Stimulated activated CD8-positive, alpha-beta memory T cell treated with anti-CD3 and anti-CD28 coated beads, Interleukin-4, amount 100 ng/mL, for 4 hours (primary cell): ENCODE data around the gene SNPH.
A peak's percentile ranks its signal among the peaks of the same experiment; 100 is the strongest.
"Not testable (repeated sequence)": the region's sequence is repeated elsewhere in the genome, so short reads cannot be mapped to it uniquely, and the experiment has no call there.

ENCODE experiments used
- DNase-seq, 2 donors: peaks; one replicate each; pipeline ENCODE4 v3.0.0-alpha.2; 2020; ENCODE audit warnings: low read depth in 2 of 2, low spot score in 1 of 2

Gene SNPH, protein sequence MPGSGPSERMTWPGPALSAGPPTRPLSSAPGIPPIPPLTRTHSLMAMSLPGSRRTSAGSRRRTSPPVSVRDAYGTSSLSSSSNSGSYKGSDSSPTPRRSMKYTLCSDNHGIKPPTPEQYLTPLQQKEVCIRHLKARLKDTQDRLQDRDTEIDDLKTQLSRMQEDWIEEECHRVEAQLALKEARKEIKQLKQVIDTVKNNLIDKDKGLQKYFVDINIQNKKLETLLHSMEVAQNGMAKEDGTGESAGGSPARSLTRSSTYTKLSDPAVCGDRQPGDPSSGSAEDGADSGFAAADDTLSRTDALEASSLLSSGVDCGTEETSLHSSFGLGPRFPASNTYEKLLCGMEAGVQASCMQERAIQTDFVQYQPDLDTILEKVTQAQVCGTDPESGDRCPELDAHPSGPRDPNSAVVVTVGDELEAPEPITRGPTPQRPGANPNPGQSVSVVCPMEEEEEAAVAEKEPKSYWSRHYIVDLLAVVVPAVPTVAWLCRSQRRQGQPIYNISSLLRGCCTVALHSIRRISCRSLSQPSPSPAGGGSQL

DNA sequence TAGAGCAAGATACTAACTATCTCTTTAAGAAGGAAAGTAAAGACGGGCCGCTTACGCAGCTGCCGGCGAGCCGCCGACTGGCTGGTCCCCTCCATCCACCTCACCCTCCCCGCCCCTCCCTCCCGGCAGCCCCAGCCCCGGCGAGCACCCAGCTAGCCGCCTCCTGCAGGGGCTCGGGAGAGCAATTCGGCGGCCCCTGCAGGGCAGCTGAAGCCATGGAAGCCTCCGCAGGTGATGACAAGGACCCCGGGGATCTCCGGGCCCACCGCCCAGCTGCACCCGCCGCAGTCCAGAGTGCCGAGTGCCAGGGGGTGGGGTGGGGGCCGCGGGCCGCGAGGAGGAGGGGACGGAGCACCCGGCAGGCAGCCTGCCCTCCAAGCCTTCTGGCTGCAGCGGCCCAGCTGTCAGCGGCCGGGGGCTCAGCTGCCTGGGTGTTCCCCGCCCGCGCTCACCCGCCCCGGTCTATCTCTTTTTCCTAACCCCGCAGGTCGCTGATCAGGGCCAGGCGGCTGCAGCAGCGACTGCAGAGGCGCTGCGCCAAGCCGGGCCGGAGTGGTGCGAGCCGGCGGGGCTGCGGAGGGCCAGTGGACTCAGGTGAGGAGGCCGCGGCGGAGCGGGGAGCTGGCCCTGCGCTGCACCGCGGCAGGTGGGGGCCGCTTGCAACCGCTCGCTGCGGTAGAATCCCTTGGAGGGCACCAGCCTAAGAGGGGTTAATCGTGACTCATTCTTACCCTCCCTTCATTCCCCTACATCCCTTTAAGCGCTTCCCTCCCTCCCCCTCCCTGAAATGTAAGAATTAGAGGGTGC, at the start of gene SNPH:
Gene SNPH, plus strand, starts transcription at position 128 of the 807 bp plus-strand sequence. CDS start 29,946 bp downstream, outside the sequence.
- peak; percentile 24 to 52 for DNase-seq

DNA sequence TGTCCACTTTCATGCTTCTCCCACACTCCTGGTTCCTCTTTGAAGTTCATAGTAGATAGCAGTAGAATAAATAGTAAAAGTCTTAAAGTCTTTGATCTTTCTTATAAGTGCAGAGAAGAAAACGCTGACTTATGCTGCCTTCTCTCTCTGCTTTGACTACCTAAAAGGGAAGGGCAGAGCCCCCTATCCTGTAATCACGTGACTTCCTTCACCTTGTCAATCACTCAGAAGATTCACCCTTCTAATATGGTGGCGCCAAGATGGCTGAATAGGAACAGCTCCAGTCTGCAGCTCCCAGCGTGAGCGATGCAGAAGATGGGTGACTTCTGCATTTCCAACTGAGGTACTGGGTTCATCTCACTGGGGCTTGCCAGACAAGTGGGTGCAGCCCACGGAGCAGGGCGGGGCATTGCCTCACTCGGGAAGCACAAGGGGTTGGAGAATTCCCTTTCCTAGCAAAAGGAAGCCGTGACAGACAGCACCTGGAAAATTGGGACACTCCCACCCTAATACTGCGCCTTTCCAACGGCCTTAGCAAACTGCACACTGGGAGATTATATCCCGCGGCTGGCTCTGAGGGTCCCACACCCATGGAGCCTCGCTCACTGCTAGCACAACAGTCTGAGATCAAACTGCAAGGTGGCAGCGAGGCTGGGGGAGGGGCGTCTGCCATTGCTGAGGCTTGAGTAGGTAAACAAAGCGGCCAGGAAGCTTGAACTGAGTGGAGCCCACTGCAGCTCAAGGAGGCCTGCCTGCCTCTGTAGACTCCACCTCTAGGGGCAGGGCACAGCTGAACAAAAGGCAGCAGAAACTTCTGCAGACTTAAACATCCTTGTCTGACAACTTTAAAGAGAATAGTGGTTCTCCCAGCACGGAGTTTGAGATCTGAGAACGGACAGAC, 49.3 kb upstream of the SNPH start:
- not testable (repeated sequence) for DNase-seq

DNA sequence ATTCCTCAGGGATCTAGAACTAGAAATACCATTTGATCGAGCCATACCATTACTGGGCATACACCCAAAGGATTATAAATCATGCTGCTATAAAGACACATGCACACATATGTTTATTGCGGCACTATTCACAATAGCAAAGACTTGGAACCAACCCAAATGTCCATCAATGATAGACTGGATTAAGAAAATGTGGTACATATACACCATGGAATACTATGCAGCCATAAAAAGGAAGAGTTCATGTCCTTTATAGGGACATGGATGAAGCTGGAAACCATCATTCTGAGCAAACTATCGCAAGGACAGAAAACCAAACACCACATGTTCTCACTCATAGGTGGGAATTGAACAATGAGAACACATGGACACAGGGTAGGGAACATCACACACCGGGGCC, 43.3 kb upstream of the SNPH start:
- DNase-seq: not testable (repeated sequence)

DNA sequence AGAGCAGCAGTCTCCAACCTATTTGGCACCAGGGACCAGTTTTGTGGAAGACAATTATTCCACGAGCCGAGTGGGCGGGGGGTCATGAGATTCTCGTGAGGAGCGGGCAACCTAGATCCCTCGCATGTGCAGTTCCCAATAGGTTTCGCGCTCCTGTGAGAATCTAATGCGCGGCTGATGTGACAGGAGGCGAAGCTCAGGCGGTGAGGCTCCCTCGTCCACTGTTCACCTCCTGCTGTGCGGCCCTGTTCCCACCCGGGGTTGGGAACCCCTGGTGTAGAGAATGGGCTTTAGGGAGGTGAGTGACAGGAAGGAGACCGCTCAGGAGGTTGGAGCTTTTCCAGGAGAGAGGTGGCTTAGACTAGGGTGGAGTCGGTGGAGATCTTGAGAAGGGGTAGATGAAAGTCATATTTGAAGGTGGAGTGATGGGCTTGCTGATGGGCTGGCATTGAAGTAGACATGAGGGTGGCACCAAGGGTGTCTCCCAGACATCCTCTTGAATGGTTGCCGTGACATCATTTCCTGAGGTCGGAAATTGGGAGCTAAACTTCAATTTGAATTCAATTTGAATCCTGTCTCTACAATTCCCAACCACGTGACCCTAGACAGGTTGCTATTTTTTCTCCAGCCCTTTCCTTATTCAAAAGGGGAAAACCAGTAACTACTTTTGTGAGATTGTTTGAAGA, 41.7 kb upstream of the SNPH start:
- no peak for DNase-seq

DNA sequence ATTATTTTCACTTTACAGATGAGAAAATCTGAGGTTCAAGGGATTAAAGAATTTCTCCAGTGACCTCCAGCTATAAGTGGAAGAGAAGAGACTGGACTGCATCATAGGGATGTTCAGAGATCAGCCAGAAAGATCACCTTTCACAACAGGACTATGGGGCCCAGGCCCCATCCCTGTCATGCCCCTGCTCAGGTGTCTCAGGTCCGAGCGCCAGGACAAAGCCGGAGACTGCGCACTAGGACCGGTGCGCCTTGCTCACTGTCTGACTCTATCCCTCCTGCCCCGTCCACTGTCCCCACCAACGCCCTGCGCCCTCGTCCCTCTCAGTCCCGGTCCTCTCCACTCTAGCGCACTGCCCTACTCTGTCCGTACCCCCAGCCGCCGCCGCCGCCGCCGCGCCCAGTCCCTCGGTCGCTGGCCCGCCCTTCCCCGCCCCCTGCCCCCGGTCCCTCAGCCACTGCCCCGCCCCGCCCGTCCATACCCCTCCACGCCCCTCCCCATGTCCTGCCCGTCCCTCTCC, 40.8 kb upstream of the SNPH start:
- no peak for DNase-seq

DNA sequence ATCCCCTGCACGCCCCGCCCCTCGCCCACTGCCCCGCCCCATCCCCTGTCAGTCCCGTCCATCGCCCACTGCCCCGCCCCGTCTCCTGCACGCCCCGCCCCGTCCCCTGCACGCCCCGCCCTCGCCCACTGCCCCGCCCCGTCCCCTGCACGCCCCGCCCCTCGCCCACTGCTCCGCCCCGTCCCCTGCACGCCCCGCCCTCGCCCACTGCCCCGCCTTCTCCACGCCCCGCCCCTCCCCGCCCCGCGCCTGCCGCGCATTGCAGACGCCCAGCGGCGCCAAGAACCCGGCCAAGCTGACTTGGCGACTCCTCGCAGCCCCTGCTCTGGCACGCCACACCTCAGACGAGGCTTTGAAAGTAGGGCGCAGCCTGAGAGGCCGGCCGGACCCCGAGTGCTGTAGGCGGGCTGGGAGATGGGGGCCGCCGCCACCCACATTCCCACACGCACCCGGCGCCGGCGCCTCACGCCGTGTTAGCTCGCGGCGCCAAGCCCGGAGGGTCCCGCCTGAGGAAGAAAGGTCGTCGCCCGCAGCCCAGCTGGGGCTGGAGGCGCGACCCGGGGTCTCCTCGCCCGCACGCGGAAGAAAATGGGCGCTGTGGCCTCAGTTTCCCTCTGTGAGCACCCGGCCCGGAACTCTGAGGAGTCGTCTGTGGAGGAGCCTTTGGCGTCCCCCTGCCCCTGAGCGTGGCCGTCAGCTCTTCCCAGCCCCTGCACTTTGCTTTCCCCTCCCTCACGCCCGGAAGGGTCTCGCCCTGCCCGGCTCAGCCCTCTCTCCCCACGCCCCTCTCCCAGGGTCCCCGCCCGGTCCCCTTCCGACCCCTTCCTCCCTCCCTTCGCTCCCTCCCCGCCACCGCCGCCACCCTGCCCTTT, 40.1 kb upstream of the SNPH start, which contains the start of gene RAD21L1:
Gene RAD21L1, plus strand, starts transcription at position 262 of the 872 bp plus-strand sequence. CDS start 2,410 bp downstream, outside the sequence.
- peak; percentile 46 to 57 for DNase-seq

DNA sequence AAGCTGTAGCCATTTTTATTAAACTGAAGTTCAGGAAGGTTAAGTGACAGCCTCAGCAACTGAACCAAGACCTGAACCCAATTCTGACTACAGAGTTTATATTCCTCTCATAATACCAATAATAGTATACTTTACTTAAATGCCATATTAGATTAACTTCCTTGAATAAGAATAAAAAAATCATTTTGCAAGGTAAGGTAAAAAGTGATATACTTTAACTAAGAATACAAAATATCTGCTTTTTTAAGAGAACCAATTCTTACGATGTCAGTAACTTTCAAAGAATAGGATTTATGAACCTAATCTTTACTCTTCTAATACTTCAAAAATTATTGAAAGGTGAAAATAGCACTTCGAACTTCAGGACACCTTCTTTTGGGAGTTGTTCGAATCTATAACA, 36.6 kb upstream of the SNPH start:
- DNase-seq: no peak

DNA sequence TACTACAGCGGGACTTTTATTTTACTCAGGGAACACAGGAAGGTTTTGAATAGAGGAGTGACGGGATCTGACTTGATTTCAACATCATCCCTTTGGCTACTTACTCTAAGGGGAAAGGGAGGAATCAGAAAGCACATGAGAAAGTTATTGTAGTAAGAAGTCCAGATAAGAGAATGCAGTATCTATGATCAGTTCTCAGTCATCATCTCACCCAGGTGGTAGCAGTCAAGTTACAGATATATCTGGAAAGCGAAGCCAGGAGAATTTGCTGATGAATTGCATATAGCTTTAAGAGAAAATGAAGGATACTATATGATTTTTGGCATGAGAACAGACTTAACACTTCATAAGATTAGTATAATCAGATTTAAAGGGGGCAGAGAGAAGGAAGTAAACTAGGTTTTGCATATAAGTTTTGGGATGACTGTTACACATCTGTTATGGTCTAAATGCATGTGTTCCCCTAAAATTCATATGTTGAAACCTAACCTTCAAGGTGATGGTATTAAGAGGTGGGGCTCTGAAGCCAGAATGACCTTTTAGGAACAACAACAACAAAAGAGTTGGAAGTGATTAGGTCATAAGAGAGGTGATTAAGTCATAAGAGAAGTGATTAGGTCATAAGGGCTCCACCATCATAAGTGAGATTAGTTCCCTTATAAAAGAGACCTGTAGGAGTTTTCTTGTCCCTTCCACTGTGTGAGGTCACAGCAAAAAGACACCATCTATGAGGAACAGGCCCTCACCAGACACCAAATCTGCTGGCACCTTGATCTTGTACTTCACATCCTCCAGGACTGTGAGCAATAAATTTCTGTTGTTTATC, 33.6 kb upstream of the SNPH start:
- DNase-seq: no peak

DNA sequence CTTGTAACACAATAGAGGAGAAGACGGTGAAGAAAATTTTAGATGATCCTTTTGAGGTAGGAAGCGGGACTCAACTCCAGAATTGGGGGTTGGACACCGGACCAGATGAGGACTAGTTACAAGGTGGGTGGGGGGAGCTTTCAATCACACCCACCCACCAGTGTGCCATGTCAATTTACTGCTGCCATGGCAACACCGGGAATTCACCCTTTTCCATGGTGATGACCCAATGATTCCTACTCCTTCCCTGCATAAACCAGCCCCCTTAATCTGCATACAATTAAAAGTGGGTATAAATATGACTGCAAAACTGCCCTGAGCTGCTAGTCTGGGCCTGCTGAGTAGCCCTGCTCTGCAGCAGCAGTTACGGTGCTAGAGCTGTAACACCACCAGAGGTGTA, 25.5 kb upstream of the SNPH start:
- no peak for DNase-seq

DNA sequence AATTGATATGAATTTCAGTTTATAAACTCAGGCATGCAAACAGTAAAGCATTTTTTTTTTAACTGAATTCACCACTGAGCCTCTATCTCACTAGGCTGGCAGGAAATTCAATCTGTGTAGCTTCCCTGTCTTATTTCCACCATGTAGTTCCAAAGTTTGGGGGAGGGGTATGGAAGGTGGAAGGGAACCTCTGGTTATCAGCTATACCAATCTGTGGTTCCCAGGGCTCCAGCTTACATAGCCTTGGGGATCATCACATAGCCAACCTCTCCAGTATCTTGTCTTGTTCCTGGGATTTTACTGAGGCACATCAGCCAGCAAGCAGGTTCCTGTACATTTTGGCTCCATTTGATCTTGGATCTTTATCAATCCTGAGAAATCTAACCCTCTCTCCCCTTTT, 24.6 kb upstream of the SNPH start:
- DNase-seq: no peak

DNA sequence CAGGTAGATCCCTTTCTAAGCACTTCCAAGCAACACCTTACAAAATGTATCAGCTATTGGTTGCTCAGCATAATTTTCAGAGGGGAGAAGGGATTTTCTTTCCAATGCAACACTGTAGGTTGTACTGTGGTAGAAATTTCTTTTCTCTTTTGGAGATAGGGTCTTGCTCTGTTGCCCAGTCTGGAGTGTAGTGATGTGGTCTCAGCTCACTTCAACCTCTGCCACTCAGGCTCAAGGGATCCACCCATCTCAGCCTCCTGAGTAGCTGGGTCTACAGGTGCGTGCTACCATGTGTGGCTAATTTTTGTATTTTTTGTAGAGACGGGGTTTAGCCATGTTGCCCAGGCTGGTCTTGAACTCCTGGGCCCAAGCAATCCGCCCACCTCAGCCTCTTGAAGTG, 24.0 kb upstream of the SNPH start:
- DNase-seq: no peak

DNA sequence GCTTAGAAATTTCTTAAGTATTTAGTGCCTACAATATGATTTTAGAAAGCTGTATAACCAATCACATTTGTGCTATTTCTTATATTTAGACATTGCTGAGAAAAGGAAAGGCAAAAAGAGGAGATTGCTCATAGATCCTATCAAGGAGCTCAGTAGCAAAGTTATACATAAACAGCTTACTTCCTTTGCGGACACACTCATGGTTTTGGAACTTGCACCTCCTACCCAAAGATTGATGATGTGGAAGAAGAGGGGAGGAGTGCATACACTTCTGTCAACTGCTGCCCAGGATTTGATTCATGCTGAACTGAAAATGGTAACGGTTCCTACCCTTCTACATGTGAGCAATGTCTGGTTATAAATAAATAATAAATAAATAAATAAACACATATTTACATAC, 23.6 kb upstream of the SNPH start:
- DNase-seq: no peak

DNA sequence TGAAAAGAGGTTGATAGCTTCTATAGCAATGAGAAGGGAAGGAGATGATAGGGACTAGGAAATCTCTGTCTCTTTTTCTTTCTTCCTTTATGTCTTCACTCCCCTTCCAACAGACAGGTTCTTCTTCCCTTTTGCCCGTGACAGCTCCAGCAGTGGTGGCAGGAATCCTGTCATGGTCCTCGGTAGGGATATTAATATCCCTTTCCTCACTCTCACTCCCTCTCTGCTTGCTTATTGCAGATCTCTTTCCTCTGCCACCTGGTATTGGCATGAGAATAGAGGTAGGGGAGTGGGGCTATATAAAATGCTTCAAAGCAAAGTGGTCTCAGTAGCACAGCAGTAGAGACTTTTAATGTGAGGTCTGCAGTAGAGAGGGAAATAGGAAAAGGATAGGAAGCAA, 20.5 kb upstream of the SNPH start:
- no peak for DNase-seq

DNA sequence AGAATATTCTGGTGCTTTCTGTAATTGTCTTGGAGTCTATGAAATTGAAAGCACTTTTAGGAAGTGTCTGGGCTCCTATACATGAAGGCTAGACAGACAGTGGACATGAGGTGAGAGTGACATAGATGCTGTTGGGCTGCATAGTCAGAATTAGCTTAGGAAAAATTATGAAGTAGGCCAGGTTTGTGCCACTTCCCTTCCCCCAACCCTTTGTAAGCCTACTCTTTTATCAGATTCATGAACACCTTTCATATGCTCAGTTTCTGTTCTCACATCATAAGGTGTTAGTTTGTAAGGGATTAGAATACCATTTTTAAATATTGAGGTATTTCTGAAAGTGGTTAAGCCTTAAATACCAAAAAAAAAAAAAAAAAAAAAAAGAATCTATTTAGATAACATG, 18.4 kb upstream of the SNPH start:
- no peak for DNase-seq

DNA sequence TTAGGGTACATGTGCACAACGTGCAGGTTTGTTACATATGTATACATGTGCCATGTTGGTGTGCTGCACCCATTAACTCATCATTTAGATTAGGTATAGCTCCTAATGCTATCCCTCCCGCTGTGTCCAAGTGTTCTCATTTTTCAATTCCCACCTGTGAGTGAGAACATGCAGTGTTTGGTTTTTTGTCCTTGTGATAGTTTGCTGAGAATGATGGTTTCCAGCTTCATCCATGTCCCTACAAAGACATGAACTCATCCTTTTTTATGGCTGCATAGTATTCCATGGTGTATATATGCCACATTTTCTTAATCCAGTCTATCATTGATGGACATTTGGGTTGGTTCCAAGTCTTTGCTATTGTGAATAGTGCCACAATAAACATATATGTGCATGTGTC, 15.8 kb upstream of the SNPH start:
- not testable (repeated sequence) for DNase-seq

DNA sequence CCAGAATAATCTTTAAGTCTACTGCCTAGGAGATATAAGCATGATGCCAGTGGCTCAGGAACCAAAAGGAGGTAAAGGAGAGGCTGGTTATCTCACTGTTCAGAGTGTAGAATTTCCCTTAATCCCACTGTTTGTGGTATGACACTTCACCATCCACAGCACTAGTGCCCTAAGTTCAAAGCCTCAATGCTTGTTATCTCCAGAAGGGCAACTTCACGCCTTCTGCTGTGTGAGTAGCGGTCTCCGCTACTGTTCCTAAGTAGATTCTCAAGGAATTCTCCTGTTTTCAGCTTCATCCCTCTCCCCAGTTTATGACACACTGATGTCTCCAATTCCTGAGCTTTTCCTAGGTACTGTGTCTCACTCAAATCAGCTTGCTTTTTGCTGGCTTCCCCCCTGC, 13.7 kb upstream of the SNPH start:
- no peak for DNase-seq

DNA sequence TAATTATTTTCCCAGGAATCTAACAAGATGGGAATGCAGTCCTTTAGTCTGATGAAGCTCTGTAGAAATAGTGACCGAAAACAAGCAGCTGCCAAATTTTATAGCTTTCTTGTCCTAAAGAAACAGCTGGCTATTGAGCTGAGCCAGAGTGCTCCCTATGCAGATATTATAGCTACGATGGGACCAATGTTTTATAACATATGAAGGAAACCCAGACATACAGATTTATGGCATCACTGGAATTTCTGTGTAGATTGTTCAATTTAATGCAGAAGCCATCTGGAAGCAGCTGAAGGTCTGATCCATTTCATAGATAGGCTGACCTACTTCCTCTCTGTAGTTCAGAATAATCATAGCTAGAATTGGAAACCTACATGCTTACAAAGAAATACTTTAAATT, 11.8 kb upstream of the SNPH start:
- no peak for DNase-seq

DNA sequence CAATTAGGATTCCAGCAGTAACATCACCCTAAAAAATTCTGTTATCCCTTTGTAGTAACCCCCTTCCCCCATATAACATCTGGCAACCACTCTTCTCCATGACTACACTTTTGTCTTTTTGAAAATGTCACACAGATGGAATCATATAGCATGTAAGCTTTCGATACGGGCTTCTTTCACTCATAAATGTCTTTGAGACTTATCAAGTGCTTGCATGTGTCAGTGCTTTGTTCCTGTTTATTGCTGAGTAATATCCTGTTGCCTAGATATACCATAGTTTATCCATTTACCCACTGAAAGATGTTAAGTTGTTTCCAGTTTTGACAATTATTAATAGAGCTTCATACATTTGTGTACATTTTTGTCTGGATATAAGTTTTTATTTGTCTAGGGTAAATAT, 10.4 kb upstream of the SNPH start:
- no peak for DNase-seq
